ENCODE data around the gene IVD. TPM values are rescaled to one million over a fixed set of nuclear protein-coding genes. Genes with fewer than 3 reads are reported as not detected.

Gene IVD
- total RNA-seq, 1 donor from 2014 or later: 41.1 TPM

- no peaks in the 10 kb centered on the region for H3K27me3 ChIP-seq (ENCODE audit: control insufficient read depth, insufficient read depth, low read length)
- TF ChIP-seq, protein P1, sequence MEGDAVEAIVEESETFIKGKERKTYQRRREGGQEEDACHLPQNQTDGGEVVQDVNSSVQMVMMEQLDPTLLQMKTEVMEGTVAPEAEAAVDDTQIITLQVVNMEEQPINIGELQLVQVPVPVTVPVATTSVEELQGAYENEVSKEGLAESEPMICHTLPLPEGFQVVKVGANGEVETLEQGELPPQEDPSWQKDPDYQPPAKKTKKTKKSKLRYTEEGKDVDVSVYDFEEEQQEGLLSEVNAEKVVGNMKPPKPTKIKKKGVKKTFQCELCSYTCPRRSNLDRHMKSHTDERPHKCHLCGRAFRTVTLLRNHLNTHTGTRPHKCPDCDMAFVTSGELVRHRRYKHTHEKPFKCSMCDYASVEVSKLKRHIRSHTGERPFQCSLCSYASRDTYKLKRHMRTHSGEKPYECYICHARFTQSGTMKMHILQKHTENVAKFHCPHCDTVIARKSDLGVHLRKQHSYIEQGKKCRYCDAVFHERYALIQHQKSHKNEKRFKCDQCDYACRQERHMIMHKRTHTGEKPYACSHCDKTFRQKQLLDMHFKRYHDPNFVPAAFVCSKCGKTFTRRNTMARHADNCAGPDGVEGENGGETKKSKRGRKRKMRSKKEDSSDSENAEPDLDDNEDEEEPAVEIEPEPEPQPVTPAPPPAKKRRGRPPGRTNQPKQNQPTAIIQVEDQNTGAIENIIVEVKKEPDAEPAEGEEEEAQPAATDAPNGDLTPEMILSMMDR (IDR thresholded peaks at IDR 0.05; ENCODE audit: insufficient read depth, low read length, poor library complexity, severe bottlenecking): no peak
- H3K4me3 ChIP-seq (ENCODE audit: low read depth, low read length): no peak overlapping the region
- DNase-seq (ENCODE audit: low read depth): no peak
- no peaks in the 10 kb centered on the region for H3K36me3 ChIP-seq (ENCODE audit: control insufficient read depth, insufficient read depth, low read length)
These were observed 53.9 kb downstream of the IVD start for GRCh38 chr15:40459391-40460015.

GRCh38 chr15:40460404-40460803 lies 54.8 kb downstream of the IVD start:
- Histone ChIP-seq H3K36me3 (ENCODE audit: control insufficient read depth, insufficient read depth, low read length) (peaks cover 2% of the 10 kb centered on the region), H3K4me3 (ENCODE audit: low read depth, low read length) (no peak overlapping the region), H3K27me3 (ENCODE audit: control insufficient read depth, insufficient read depth, low read length) (no peaks in the 10 kb centered on the region)
- TF ChIP-seq, protein P1 (IDR thresholded peaks at IDR 0.05; ENCODE audit: insufficient read depth, low read length, poor library complexity, severe bottlenecking): no peak
- no peak for DNase-seq (ENCODE audit: low read depth)

DNA sequence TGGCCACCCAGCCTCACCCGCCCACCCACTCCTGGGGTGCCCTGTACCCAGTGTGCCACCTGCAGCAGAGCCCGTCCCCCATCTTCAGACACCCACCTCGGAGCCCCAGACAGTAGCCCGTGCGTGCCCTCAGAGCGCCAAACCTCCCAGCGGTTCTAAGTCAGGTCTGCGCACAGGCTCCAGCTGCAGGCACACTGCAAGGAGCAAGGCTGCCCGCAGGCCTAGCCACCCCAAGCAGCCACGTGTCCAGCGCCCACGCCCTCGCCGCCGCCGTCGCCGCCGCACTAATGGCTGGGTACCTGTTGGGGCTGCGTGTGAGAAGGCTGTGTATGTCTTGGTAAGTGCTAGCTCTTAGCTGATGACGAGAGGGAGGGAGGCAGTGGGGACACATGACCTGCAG lies 56.4 kb downstream of the IVD start:
- H3K4me3 ChIP-seq (ENCODE audit: low read depth, low read length): no peak overlapping the region
- H3K36me3 ChIP-seq (ENCODE audit: control insufficient read depth, insufficient read depth, low read length): peaks cover 5% of the 10 kb centered on the region
- no peak for DNase-seq (ENCODE audit: low read depth)
- no peaks in the 10 kb centered on the region for H3K27me3 ChIP-seq (ENCODE audit: control insufficient read depth, insufficient read depth, low read length)
- TF ChIP-seq, protein P1 (IDR thresholded peaks at IDR 0.05; ENCODE audit: insufficient read depth, low read length, poor library complexity, severe bottlenecking): no peak

DNA sequence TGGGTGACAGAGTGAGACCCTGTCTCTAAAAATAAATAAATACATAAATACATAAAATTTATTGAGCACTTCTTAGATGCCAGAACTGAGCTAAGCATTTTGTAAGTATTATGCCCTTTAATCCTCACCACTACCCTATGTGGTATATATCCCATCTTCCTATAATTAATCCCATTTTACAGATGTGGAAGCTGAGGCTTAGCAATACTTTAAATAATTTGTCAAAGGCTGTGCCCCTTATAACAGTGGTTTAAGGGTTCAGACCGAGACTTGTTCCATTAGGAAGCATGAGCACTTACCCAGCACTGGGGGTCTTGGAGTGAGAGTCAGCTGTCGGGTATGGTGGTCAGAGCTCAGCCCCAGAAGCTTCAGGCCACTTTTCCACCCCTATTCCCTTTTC lies 57.7 kb downstream of the IVD start:
- DNase-seq (ENCODE audit: low read depth): no peak
- Histone ChIP-seq H3K27me3 (ENCODE audit: control insufficient read depth, insufficient read depth, low read length) (no peaks in the 10 kb centered on the region), H3K4me3 (ENCODE audit: low read depth, low read length) (no peak overlapping the region), H3K36me3 (ENCODE audit: control insufficient read depth, insufficient read depth, low read length) (peaks cover 5% of the 10 kb centered on the region)
- TF ChIP-seq, protein P1 (IDR thresholded peaks at IDR 0.05; ENCODE audit: insufficient read depth, low read length, poor library complexity, severe bottlenecking): no peak

DNA sequence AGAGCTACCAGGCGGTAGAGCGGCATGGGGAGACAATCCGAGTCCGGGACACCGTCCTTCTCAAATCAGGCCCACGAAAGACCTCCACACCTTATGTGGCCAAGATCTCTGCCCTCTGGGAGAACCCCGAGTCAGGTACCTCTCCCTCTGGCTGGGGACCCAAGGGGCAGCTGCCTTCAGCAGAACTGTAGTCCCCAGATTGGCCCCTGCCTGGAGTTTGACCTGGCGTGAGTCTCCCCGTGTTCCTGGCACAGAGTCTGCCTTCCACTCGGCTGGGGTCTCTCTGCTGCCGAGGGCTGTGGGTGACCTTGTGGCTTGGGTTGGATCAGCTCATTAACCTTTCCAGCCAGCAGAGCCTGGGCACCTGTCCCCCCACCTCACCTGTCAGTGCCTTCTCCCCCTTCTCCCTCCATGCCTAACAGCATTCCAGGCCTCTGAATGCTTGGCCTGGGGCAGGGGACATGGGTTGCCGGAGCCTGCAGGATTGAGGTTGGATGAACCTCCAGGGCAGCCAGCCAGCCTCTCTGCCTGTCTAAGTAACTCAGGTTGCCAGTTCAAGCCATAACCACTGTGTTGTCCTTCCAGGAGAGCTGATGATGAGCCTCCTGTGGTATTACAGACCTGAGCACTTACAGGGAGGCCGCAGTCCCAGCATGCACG lies 58.4 kb downstream of the IVD start:
- Histone ChIP-seq H3K27me3 (ENCODE audit: control insufficient read depth, insufficient read depth, low read length) (no peaks in the 10 kb centered on the region), H3K4me3 (ENCODE audit: low read depth, low read length) (no peak overlapping the region), H3K36me3 (ENCODE audit: control insufficient read depth, insufficient read depth, low read length) (peaks cover 5% of the 10 kb centered on the region)
- DNase-seq (ENCODE audit: low read depth): no peak
- TF ChIP-seq, protein P1 (IDR thresholded peaks at IDR 0.05; ENCODE audit: insufficient read depth, low read length, poor library complexity, severe bottlenecking): no peak

Data from kidney epithelial cell (primary cell).